Keratinocyte (primary cell): Measurements from ENCODE around the gene WDR35. TPM values are rescaled to one million over a fixed set of nuclear protein-coding genes. Genes with fewer than 3 reads are reported as not detected.

ENCODE experiments used
- DNase-seq: peaks from one replicate; pipeline ENCODE4 v3.0.0-alpha.2; 2011; ENCODE audit warnings: low read depth, missing footprints, low spot score
- FAIRE-seq: peaks from 2 replicates; lab custom pipeline; 2011; peaks lifted over from hg19 to GRCh38; lab: Jason Lieb, UNC
- H2AFZ ChIP-seq: 2 replicates; pipeline ENCODE4 v1.6.0; 2012; ENCODE audit warnings: low read length, control low read depth, inconsistent platforms; ENCODE audit not compliant: control insufficient read depth
- H3K27ac ChIP-seq: 2 replicates; pipeline ENCODE4 v1.5.1; 2011; ENCODE audit warnings: low read length; ENCODE audit not compliant: control insufficient read depth, insufficient read depth
- H3K27me3 ChIP-seq: 3 replicates; pipeline ENCODE4 v1.6.0; 2011; ENCODE audit warnings: low read length; ENCODE audit not compliant: control insufficient read depth, insufficient read depth; ENCODE audit errors: extremely low read depth
- H3K36me3 ChIP-seq, 2 experiments: 2 replicates in 1 of 2; 3 replicates in 1 of 2; pipeline ENCODE4 v1.5.1; 2011; ENCODE audit warnings: low read length in 2 of 2, mild to moderate bottlenecking in 1 of 2; ENCODE audit not compliant: control insufficient read depth in 2 of 2, insufficient read depth in 2 of 2; ENCODE audit errors: extremely low read depth in 1 of 2
- H3K4me1 ChIP-seq: 3 replicates; pipeline ENCODE4 v1.5.1; 2011; ENCODE audit warnings: low read length; ENCODE audit not compliant: control insufficient read depth, insufficient read depth; ENCODE audit errors: extremely low read depth
- H3K4me2 ChIP-seq: 3 replicates; pipeline ENCODE4 v1.6.0; 2011; ENCODE audit warnings: low read depth, low read length; ENCODE audit not compliant: control insufficient read depth, insufficient read depth; ENCODE audit errors: extremely low read depth
- H3K4me3 ChIP-seq, 3 experiments: fragments of 200-600 bp in 1 of 3; sonication (generic) in 1 of 3; 2 replicates in 2 of 3; 3 replicates in 1 of 3; pipeline ENCODE4 v1.5.1; 2011 to 2016; ENCODE audit warnings: low read length in 3 of 3, mild to moderate bottlenecking in 3 of 3, control low read depth in 2 of 3, inconsistent platforms in 1 of 3, low read depth in 1 of 3, mixed read lengths in 1 of 3, mixed run types in 1 of 3, moderate library complexity in 1 of 3; ENCODE audit not compliant: control insufficient read depth in 2 of 3, insufficient read depth in 2 of 3; ENCODE audit errors: extremely low read depth in 1 of 3
- H3K79me2 ChIP-seq: 2 replicates; pipeline ENCODE4 v1.6.0; 2012; ENCODE audit warnings: low read length; ENCODE audit not compliant: control insufficient read depth, insufficient read depth
- H3K9ac ChIP-seq: 3 replicates; pipeline ENCODE4 v1.6.0; 2011; ENCODE audit warnings: low read length; ENCODE audit not compliant: control insufficient read depth, insufficient read depth; ENCODE audit errors: extremely low read depth
- H3K9me1 ChIP-seq: 3 replicates; pipeline ENCODE4 v1.6.0; 2011; ENCODE audit warnings: low read length; ENCODE audit not compliant: control insufficient read depth, insufficient read depth; ENCODE audit errors: extremely low read depth
- H3K9me3 ChIP-seq: 2 replicates; pipeline ENCODE4 v1.5.1; 2012; ENCODE audit warnings: low read depth, low read length; ENCODE audit not compliant: control insufficient read depth
- H4K20me1 ChIP-seq: 3 replicates; pipeline ENCODE4 v1.6.0; 2011; ENCODE audit warnings: low read length; ENCODE audit not compliant: control insufficient read depth, insufficient read depth; ENCODE audit errors: extremely low read depth
- EZH2 ChIP-seq: IDR thresholded peaks from one replicate; pipeline ENCODE4 v1.6.1; 2012; ENCODE audit warnings: inconsistent platforms, mild to moderate bottlenecking, low read length, moderate library complexity
- dilution Hi-C: fragments of 300-500 bp; cut with MboI; formaldehyde crosslinking; loops from one replicate; pipeline ENCODE4 v1.7.0; 2020; ENCODE audit warnings: low sequenced_read_pairs; ENCODE audit not compliant: extremely low pct_ligation_motif_present
- polyA plus RNA-seq, 5 experiments: library from polyadenylated mRNA; depleted of rRNA in 3 of 5; stranded (reverse) in 3 of 5; stranded (forward) in 1 of 5; unstranded in 1 of 5; fragments of >200 nt; gene quantifications; 1 replicate in 1 of 5; 2 replicates in 3 of 5; 3 replicates in 1 of 5; pipeline versions ENCODE4 v1.2.1 to v1.2.3, GENCODE V29; 2011 to 2012; ENCODE audit warnings: missing spikeins in 2 of 5, low read depth in 1 of 5, low replicate concordance in 1 of 5
- TF ChIP-seq, protein P1 (sequence below), 3 experiments: IDR thresholded peaks in 1 of 3; conservative IDR thresholded peaks in 1 of 3; optimal IDR thresholded peaks in 1 of 3; 2 replicates in 2 of 3; 3 replicates in 1 of 3; pipeline versions ENCODE3 to v1.5.1; 2011; ENCODE audit warnings: low read length in 3 of 3, mild to moderate bottlenecking in 3 of 3, moderate library complexity in 2 of 3, control low read depth in 1 of 3, inconsistent platforms in 1 of 3; ENCODE audit not compliant: insufficient read depth in 2 of 3; ENCODE audit errors: extremely low read depth in 1 of 3

Gene WDR35
- polyA plus RNA-seq, 1 donor (not counting 4 experiments of a cell fraction or from before 2014, with no cell fraction given) = 8.8 TPM

DNA sequence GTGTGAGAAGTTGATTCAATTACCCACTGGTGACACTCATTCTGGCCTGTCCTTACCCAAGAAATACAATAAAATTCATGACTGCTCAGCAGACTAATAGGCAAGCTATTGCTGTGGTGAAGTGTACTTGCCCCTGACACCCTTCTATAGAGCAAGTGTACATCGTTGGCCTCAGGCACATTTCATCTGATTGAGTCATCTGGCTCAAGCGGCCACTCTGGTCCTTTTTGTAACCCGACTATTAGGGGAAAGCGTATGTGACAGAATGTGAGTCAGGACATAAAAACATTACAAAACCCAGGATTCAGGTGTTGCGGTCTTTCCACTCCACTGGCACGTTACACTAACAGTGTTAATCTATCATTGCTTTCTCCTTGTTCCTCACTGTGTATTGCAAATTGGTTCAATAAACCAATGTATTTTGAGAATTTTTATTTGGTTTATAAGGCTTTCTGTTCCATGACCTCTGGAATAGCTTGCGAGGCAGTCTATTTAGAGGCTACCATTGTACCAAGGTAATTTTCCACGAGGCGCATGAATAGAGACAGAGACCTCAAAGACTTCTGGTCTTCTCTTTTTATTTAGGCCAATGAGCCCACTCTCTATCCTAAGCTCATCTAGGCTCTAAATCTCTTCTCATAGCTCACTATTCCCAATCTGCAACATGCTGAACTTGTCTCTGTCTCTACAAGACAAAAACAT lies 77.9 kb downstream of the WDR35 start:
- Histone ChIP-seq H3K4me3 (no peak overlapping the region), H2AFZ (no peak overlapping the region), H4K20me1 (no peaks in the 10 kb centered on the region), H3K9me3 (no peaks in the 10 kb centered on the region), H3K9me1 (no peaks in the 10 kb centered on the region), H3K9ac (no peak overlapping the region), H3K36me3 (no peaks in the 10 kb centered on the region), H3K27ac (peak overlapping the region; percentile 66), H3K27me3 (no peaks in the 10 kb centered on the region), H3K4me2 (peak overlapping the region; percentile 33), H3K4me1 (peaks cover 21% of the 10 kb centered on the region), H3K79me2 (no peaks in the 10 kb centered on the region)
- dilution Hi-C loops = no loop called here
- FAIRE-seq = peak; percentile 95
- TF ChIP-seq EZH2 = no peak
- TF ChIP-seq, protein P1, sequence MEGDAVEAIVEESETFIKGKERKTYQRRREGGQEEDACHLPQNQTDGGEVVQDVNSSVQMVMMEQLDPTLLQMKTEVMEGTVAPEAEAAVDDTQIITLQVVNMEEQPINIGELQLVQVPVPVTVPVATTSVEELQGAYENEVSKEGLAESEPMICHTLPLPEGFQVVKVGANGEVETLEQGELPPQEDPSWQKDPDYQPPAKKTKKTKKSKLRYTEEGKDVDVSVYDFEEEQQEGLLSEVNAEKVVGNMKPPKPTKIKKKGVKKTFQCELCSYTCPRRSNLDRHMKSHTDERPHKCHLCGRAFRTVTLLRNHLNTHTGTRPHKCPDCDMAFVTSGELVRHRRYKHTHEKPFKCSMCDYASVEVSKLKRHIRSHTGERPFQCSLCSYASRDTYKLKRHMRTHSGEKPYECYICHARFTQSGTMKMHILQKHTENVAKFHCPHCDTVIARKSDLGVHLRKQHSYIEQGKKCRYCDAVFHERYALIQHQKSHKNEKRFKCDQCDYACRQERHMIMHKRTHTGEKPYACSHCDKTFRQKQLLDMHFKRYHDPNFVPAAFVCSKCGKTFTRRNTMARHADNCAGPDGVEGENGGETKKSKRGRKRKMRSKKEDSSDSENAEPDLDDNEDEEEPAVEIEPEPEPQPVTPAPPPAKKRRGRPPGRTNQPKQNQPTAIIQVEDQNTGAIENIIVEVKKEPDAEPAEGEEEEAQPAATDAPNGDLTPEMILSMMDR (optimal IDR thresholded peaks at IDR 0.05 in 1 of 3, IDR thresholded peaks at IDR 0.05 in 1 of 3, conservative IDR thresholded peaks at IDR 0.05 in 1 of 3; ENCODE audit: extremely low read depth in 1 of 3, insufficient read depth in 2 of 3, low read length in 3 of 3) = no peak
- peak; percentile 96 for DNase-seq

DNA sequence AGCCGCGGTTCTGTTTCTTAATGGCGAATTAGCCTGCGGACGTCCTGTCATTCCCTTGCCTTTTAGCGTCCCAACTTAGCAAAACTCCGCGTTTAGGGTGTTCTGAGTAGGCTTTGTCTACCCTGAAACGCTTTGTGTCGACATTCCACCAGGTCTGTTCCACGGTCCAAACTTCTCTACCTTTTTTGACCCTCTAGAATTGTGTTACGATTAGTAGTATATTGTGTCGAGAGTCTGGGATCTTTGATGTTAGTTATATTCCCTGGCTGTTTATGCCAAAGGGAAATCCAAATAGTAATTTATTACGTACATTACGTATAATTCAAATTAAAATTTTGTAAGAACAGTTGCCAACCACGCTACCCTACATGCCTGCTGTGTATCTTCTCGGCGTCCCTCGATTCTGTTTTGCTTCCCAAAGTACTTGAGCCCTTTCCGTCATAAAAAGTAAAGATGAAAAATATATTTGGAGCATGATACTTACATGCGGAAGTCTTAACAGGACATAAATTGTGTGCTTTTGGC lies 87.6 kb downstream of the WDR35 start:
- Histone ChIP-seq H3K9me1 (no peaks in the 10 kb centered on the region), H3K9ac (peak overlapping the region; percentile 94), H4K20me1 (no peaks in the 10 kb centered on the region), H3K79me2 (peaks cover 35% of the 10 kb centered on the region), H3K4me2 (peak overlapping the region; percentile 97), H2AFZ (peak overlapping the region; percentile 96), H3K9me3 (no peaks in the 10 kb centered on the region), H3K27ac (peak overlapping the region; percentile 99), H3K4me1 (peaks cover 23% of the 10 kb centered on the region), H3K4me3 (peak overlapping the region; percentile 78 to 93 (median 79)), H3K36me3 (no peaks in the 10 kb centered on the region), H3K27me3 (no peaks in the 10 kb centered on the region)
- DNase-seq (no peak), FAIRE-seq (no peak)
- dilution Hi-C loops = no loop called here
- TF ChIP-seq, protein P1 (optimal IDR thresholded peaks at IDR 0.05 in 1 of 3, IDR thresholded peaks at IDR 0.05 in 1 of 3, conservative IDR thresholded peaks at IDR 0.05 in 1 of 3; ENCODE audit: extremely low read depth in 1 of 3, insufficient read depth in 2 of 3, low read length in 3 of 3) = no peak
- TF ChIP-seq EZH2 = no peak
